H1 (cell line): Measurements from ENCODE around the gene RHBDL2.
"Not testable (repeated sequence)": the region's sequence is repeated elsewhere in the genome, so short reads cannot be mapped to it uniquely, and the experiment has no call there.

Experiments used
- CTCF ChIP-seq, 3 experiments: IDR thresholded peaks; 1 replicate in 2 of 3; 2 replicates in 1 of 3; pipeline versions ENCODE4 v1.5.1 to v1.6.1; 2011; ENCODE audit warnings: low read length in 3 of 3, mild to moderate bottlenecking in 3 of 3, inconsistent platforms in 2 of 3, low read depth in 1 of 3, moderate library complexity in 1 of 3; ENCODE audit not compliant: insufficient read depth in 1 of 3; ENCODE audit errors: control extremely low read depth in 1 of 3
- KDM5A ChIP-seq: fragments of 200-600 bp; IDR thresholded peaks from 2 replicates; pipeline ENCODE4 v1.7.1; 2012; ENCODE audit warnings: mild to moderate bottlenecking, low read length, inconsistent platforms, mixed read lengths
- MAFK ChIP-seq: IDR thresholded peaks from 2 replicates; pipeline ENCODE4 v1.6.1; 2012; ENCODE audit warnings: low read depth, mild to moderate bottlenecking, improper control_type of control experiment, low read length
- YY1 ChIP-seq: IDR thresholded peaks from 2 replicates; pipeline ENCODE4 v1.6.1; 2011; ENCODE audit warnings: low read depth, mild to moderate bottlenecking, low read length

GRCh38 chr1:38836316-38836715, 105.3 kb downstream of the RHBDL2 start:
- not testable (repeated sequence) for TF ChIP-seq CTCF (IDR thresholded peaks at IDR 0.05; ENCODE audit: control extremely low read depth in 1 of 3, insufficient read depth in 1 of 3, low read depth in 1 of 3, low read length in 3 of 3); YY1; MAFK; KDM5A
